GM18868 (cell line): ENCODE data around the gene NTM.

Experiments
- ATAC-seq: cut with Tn5 transposase; IDR thresholded peaks from one replicate; pipeline ENCODE4 v1.9.1; 2021; ENCODE audit warnings: mild to moderate bottlenecking, moderate library complexity; ENCODE audit not compliant: unreplicated experiment

NTM gene

DNA sequence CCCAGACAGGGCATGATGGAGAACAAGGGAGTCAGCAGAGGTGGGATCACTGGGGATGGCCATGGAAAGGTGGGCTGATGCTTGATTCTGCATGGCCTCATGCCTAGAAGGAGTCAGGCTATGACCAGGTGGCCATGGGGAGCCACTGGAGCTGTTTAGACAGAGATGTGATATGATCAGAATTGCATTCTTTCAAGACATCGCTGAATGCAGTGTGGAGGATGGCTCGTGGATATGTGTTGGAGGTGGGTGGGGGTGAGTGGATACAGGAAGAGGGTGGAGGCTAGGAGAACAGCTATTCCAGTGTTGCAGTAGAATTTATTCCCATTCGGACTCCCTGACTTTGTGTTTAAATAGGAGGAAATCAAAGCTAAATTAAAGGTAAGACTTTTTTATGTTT, 841.1 kb downstream of the NTM start:
- ATAC-seq: no peak

DNA sequence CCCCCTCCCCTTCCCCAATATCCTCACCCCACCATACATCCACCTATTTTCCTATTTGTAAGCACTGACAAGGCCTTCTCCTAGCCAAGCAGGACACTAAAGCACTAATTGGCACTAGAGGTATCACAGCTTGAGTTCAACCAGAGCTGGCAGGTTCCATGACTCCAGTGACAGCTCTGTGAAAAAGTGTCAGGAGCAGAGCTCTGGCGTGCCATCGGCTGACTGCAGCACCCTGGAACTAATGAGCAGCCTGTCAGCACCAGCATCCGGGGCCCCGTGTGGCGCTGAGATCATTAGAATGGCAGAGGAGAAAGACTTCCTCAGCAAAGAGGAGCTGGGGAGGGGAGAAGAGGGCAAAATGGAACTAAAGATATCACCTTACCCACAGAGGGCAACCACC, 847.4 kb downstream of the NTM start:
- no peak for ATAC-seq

DNA sequence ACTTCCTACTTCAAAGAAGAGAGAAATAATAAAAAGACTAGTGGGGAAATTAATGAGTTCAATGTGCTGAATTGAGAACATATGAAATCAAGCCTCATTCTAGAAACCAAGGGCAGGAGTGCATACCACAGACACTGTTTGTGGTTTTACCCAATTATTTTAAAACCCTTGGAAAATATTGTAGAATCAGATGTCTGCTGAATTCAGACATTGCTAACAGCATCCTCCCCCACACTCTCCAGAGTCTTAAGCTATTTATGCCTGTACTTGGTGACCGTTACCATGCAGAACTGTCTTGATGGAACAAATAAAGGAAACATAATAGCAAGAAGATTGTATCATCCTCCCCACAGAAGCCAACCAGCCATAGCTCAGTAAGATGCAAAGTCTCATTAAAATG, 850.1 kb downstream of the NTM start:
- no peak for ATAC-seq

DNA sequence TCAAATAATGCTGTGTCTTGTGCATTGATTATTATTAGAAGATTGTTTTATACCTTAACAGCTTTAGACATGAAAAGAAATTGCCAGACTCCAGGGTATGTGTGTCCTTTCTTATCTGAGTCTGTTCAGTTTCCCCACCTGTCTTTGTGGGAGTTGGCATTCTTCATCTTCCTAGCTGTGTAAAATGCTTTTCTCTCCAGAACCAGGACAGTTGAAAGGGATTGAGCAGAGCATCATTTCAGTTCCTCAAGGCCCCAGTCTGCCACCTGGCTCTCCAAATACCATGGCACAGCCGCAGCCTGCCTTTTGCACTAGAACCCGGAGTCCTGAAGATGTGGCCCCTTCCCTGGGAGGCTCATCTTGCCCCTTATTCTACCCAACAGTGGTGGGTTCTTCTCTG, 851.9 kb downstream of the NTM start:
- no peak for ATAC-seq

DNA sequence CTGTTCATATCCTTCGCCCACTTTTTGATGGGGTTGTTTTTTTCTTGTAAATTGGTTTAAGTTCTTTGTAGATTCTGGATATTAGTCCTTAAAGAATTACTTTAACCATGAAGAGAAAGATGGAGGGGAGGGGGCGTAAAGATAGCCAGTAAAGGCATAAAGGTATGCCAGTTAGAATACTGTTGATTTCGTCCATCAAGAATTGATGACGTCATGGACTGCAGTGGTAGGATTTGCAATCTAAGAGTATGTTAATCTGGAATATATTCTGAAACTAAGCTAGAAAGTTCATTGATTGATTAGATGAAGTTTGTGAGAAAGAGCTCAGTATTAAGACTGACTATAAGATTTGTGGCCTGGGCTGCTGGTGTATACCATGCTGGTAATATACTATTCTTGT, 856.1 kb downstream of the NTM start:
- no peak for ATAC-seq

DNA sequence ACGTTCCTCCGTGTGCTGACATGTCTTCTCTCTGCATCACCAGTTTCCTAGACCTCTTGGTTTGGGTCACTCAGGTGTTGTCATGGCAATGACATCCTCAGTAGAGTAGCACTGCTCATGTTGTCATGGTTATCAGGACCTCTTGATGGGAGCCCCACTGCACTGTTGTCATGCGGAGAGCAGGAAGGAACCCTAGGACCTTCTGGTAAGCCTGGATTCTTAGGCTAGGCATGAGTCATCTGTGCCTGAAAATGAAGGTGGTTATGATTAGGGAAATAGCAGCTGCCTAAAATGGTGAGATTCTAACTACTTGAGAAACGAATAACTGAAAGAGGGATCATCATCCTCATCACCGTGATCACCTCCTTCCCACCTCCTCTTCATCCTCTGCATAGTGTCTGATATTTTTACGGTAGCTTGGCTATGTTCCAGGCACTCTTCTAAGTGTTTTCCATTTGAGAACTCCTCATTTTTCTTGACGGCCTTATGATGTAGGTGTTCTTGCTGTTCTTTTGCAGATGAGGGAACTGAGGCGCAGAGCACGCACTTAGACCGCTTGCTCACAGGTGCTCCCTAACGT, 858.4 kb downstream of the NTM start:
- ATAC-seq: no peak

DNA sequence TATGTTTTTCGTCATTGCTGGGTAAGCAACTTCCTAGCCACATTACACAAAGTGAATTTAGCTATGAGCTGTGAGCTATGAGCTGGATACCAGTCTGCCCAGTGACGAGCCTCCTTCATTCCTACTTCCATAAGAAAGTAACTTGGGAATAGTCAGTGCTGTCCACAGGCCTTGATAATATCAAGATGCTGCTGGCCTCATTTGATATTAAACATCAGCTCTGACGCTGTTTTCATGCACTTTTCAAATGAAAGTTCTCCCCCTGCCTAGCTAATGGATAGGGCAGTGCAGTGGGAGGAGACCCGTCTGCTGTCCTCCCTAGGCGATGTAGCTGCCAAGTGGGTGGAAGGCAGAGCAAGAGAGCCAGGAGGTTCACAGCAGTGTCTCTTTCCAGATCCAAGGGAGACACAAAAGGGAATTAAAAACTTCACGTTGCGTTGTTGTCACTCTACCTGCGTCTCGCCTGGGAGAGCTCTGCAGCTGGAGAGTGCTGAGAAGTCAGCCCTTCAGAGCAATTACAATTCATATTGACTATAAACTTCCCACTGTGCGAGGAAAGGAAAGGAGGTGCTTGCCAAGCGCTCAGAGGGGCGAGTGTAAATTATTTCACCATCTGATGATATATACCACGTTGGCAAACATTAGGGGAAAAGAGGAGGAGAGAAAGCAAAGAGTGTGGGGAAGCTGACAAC, 861.4 kb downstream of the NTM start:
- ATAC-seq: no peak

DNA sequence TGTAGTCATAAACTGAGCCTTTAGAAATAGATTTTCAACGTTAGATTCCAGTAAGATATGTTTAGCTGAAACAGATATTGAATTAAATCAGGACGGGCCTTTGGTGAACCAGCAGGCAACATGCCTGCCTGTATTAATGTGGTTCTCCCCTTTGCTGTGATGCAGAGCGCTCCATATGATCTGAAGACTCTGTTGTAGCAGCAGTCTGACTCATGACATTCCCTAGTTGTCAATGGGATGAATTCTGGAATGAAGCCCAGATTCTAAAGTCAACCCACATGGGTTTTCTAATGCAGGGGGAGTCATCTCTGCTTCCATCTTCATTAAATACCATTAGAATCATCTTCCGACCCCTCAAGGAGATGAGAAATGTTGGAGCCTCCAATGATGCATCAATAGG, 864.5 kb downstream of the NTM start:
- ATAC-seq: no peak

DNA sequence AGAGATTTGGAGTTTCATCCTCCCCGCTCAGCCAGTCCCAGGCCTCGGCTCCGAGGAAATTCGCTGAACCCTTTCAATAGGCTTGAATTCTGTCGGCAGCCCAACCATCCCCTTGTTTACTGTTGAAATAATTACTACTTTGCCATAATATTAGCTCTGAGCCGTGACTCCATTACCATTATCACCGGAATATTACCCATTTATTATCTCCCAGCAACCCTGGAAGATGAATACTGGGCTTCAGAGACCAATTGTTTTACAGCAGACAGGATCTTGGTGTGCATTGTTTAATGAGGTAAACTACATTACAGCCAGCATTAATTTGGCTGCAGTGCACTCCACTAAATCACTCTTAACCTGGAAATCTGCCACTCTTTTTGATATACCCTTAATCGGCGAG, 867.4 kb downstream of the NTM start:
- no peak for ATAC-seq

DNA sequence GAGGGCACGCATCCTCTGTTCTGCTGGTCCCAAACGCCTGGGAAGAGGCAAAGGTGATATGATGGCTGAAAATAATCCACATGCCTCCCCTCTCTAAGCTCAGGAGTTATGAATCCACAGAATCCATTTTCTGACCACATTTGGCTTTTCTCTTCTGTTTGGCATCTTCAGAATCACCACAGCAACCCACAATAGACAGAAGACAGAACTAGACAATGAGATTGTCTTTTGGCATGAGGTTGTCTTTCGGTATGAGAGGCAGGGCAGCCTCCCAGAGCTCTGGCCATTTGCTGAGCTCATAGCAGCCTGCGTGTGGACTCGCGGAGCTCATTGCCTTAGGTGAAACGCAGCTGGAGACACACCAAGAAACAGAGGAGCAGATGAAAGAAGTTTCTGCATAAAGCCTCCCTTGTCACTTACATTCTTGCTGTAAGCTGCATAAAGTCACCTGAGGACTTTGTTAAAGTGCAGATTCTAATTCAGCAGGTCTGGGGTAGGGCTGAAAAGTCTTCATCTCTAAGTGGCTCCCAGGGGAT, 868.0 kb downstream of the NTM start:
- no peak for ATAC-seq

DNA sequence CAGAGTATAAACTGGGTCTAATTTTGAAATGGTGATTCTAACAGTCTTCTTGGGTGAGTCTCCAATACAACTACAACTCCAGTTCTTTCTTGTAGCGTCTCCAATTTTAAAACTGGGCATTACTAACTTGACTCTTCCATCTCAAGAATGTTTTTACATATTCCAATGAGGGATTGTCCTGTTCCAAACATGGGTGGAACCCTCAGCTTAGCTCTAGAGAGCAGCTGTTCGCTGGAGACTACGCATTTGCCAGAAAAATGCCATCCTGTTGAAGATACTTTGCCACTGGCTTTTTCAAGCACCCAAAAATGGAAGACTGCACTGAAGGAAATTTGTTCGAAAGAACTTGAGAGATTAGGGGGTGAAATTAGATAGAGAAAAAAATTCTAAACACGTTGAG, 870.0 kb downstream of the NTM start:
- no peak for ATAC-seq

DNA sequence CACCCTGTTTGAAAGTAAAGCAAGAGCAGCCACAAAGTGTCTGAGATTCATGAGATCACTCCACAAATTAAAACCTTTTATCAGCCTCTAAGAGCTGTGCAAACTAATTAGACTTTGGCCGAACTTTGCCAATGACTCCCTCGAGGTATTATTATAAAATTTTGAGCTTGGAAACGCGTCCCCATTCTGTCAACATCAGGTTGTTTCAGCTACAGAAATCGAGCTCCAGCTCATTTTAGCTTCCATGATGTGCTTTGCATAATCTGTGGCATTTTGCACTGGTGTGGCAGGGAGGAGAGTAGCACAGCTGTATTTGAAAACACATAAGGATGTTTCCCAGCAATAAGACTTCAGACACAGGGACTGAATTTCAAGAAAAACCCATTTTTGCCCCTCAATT, 872.2 kb downstream of the NTM start:
- no peak for ATAC-seq

DNA sequence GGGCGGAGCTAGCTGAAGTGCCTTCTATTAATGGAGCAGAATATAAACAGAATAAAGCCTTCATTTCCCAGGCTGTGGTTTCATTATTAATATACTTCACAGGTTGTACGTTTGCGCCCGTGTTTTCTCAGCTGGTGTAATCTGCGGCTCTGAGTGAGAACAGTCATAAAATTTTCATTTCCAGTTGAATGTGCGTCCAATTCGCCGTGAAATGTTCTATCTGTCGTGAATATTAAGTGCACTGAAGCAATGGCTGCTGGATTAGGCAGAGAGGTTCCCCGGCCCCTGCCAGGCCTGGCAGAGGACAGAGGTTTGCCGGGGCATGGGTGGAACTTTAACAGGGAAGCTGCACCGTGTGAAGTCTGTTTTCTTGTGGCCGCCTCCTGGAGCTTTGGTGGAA, 874.4 kb downstream of the NTM start:
- ATAC-seq: no peak

DNA sequence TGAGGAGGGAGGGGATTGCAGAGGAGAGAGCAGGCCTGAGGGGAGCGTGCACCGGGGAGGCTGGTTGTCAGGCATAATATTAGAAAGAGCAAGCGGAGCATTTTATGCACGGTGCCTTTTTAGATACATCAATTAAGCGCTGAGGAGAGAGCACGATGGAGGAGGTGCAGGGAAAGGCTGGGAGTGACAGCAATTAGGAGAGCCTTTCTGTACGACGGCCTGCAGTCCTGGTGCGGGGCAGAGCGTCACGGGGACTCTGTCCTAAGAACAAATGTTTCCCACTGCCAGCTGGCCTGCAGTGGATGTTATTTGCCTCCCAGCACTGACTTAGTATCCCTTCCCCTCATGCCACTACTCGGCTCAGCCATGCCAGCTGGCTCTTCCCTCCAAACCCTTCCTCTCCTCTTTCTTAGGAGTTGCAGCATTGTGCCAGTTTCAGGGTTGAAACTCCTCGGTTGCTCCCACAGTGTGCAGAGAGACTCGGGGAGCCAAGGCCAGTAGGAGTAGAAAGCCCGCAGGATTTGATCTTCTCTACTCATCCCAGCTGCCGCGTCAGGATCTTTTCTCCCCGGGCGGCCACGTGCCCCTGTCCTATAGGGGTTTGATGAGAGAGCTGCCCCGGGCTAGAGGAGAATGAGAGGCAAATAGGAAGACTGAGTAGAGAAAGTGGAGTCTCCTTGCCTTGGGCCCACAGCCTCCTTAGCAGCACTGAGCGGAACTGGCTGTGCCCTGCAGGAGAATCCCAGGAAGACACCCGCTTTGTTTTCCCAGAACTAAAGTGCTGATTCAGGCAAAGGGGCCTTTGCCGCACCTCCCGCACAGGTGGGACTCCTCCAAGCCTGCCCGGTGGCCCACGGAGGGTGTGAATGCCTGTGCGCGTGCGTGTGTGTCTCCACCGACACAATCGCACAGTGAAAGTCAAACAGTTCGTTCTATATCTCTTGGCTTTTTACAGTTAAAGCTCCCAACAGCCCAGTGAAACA, 875.3 kb downstream of the NTM start:
- ATAC-seq: no peak

DNA sequence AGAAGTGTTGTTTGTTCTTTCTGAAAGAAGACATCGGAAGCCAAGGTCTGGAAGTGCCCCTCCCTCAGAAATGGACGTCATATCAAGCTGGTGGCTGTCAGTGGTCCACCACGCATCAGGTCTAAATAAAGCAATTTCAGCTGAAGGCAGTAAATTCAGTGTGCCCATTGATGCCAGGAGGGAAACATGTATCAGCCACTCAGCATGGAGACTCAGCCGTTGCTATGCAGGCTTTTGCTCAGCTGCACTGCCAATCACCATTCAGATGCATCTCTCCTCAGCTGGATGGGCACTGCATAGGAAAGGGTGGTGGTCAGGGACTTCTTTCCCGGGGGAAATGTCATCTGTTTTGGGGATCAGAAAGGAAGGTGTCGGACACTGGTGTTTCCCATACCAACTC, 878.2 kb downstream of the NTM start:
- no peak for ATAC-seq

DNA sequence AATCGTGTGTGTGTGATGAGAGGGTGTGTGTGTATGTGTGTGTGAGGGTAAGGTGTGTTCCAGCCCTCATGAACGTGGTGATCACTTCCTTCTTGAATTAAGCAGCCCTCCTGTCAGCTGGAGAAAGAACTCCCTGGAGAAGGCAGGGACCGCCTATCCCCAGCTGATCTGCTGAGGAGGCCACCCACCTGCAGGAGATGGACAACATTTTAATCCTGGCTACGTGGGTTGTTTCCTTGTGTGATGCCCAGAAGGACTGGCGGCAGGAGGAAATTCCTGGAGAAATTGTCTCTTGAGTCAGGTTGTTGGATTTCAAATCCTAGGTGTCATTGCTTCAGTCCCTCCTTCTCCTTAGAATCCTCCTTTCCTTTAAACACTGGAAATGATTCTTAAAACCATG, 878.8 kb downstream of the NTM start:
- ATAC-seq: no peak

DNA sequence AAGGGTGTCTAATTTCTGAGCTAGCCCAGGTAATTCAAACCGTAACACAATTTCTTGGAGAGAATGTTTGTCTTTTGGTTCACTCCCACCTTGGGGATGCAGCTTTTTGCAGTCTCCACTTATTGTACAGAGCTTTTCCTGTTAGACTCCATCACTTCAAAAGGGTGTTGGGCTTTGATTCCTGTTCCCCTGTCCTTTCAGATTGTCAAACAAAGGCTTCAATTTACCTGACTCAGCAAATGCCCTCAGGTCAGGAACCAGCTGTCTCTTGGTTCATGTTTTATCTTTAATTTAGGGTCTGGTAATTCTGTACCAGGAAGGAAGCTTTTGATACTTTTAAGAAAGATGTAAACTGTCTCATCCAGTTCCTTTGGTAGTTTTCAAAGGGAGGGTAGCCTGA, 880.6 kb downstream of the NTM start:
- ATAC-seq: no peak

DNA sequence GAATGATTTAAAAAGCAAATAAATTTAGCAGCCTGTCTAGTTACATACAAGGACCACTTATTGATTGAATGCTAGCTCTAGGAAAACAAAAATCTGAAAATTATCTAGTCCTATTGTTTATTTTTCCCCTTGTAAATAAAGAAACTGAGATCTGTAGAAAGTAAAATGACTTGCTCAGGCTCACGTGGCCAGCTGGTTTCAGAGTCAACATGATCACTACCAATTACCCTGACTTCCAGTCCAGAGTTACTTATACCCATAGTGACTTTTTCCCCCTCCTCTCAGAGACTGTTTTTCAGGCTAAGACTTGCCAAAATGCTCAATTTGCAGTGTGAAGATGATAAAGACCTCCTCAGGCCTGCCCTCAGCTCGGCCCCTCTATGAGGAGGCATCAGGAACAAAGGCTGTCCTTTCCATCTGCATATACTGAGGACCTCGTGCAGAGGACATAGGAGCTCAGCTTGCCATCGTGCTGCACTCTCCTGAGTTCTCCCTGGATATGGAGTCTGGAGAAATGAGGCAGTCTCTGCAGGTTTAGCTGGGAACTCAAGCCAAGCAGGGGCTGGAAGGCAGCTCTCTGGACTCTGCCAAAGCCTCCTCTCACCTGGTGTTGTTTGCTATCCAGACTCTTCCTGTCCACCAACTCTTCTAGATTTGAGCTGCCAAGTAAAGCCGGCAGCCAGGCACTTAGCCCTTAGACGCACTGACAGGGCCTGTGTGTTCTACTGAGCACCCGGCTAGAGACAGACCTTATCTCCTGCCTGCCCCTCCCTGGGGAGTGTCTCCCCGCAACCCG, 883.3 kb downstream of the NTM start:
- no peak for ATAC-seq

DNA sequence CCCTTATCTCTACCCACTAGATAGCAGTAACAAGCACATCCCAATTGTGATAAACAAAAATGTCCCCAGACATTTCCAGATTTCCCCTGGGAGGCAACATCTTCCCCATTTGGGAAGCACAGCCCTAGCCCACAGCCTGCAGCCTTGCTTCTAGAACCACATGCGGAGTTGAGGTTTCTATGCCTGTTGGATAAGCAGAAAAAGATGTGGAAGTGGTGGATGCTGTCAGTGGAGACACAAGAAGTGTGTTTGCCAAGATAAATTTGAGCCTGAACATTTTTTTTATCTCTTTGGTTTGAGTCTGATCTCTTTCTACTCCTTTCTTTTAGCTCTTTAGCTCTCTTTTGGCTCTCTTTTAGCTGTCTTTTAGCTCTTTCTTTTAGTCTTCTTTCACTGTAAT, 884.5 kb downstream of the NTM start:
- ATAC-seq: no peak

DNA sequence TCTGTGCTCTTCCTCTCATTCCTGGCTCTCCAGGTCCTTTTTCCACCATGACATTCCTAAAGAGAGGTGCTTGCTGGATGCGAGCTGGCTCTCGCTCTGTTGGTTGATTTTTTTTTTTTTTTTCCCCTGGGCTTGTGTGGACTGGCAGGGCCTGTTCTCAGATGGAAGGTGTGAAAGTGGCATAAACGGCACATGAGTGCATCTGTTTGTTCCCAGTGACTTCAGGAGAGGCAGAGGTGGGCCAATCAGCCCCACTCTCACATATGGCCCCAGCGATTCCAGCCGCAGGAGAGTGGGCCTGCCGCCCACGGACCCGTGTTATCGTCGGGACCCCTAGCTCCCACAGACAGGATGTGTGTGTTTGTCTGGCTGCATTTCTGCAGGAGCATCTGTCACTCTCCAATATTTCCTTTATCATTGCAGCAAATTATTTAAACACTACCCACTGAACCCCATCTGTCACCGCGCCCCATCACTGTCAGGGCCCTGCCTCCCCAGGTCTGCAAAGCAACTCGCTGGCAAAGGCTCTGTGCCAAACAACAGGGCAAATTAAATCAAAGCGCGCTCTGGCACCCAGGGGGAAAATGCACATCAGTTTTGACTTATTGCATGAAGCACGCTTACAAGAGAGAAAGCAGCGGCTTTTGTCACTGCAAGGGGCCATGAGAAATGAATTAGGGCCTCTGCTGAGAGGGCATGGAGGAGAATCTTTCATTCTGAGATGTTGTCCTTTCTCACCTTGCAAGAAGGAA, 886.3 kb downstream of the NTM start:
- ATAC-seq: no peak
